Endothelial cell of umbilical vein (primary cell): ENCODE data around the gene COL5A3. TPM values are rescaled to one million over a fixed set of nuclear protein-coding genes. Genes with fewer than 3 reads are reported as not detected.

ENCODE experiments used
- BruUV-seq: library from RNA; stranded (reverse); fragments of 400-500 nt; replicated peaks from 2 replicates; lab custom pipeline; 2021; lab: Mats Ljungman, UMichigan
- CTCF ChIA-PET: fragments of 300-600, 350-600 bp; sonication (Branson Sonifier 250); formaldehyde crosslinking; loops from one replicate; lab custom pipeline; 2021; ENCODE audit warnings: antibody characterized with exemption, inconsistent platforms; lab: Charles Lee
- POLR2A ChIA-PET: fragments of 300-600, 350-600 bp; sonication (Branson Sonifier 250); formaldehyde crosslinking; loops from one replicate; lab custom pipeline; 2021; ENCODE audit warnings: antibody characterized with exemption, inconsistent platforms; lab: Charles Lee
- DNase-seq: peaks from one replicate; pipeline ENCODE4 v3.0.0-alpha.2; 2011; ENCODE audit warnings: low read depth, low spot score
- FAIRE-seq: peaks from 2 replicates; lab custom pipeline; 2011; peaks lifted over from hg19 to GRCh38; lab: Jason Lieb, UNC
- H2AFZ ChIP-seq: 2 replicates; pipeline ENCODE4 v1.6.0; 2012; ENCODE audit warnings: low read depth, low read length, control low read depth, inconsistent platforms
- H3K27ac ChIP-seq: 2 replicates; pipeline ENCODE4 v1.5.1; 2011; ENCODE audit warnings: low read depth, mild to moderate bottlenecking, control low read depth, low read length, moderate library complexity; ENCODE audit not compliant: insufficient read depth
- H3K27me3 ChIP-seq, 2 experiments: 2 replicates each; pipeline versions ENCODE4 v1.6.0 to v1.6.1; 2011; ENCODE audit warnings: low read length in 2 of 2, mixed read lengths in 1 of 2; ENCODE audit not compliant: control insufficient read depth in 2 of 2, insufficient read depth in 2 of 2
- H3K36me3 ChIP-seq, 2 experiments: 2 replicates in 1 of 2; 3 replicates in 1 of 2; pipeline ENCODE4 v1.5.1; 2011; ENCODE audit warnings: low read length in 2 of 2, mild to moderate bottlenecking in 1 of 2, moderate library complexity in 1 of 2; ENCODE audit not compliant: control insufficient read depth in 2 of 2, insufficient read depth in 2 of 2; ENCODE audit errors: extremely low read depth in 1 of 2
- H3K4me1 ChIP-seq: 3 replicates; pipeline ENCODE4 v1.5.1; 2011; ENCODE audit warnings: mild to moderate bottlenecking, low read length; ENCODE audit not compliant: control insufficient read depth, insufficient read depth; ENCODE audit errors: extremely low read depth
- H3K4me2 ChIP-seq: 2 replicates; pipeline ENCODE4 v1.6.1; 2011; ENCODE audit warnings: low read length, control low read depth, mixed read lengths; ENCODE audit not compliant: insufficient read depth
- H3K4me3 ChIP-seq, 3 experiments: fragments of 200-600 bp in 1 of 3; sonication (generic), shearing (Covaris generic) in 1 of 3; replicated peaks in 1 of 3; 2 replicates each; pipeline ENCODE4 v1.5.1; 2011 to 2016; ENCODE audit warnings: control low read depth in 3 of 3, low read length in 3 of 3, mild to moderate bottlenecking in 2 of 3, inconsistent platforms in 1 of 3, low read depth in 1 of 3, moderate library complexity in 1 of 3; ENCODE audit not compliant: insufficient read depth in 1 of 3
- H3K79me2 ChIP-seq: 2 replicates; pipeline ENCODE4 v1.6.0; 2012; ENCODE audit warnings: low read length, inconsistent platforms; ENCODE audit not compliant: control insufficient read depth, insufficient read depth
- H3K9ac ChIP-seq: replicated peaks from 2 replicates; pipeline ENCODE3; 2011; ENCODE audit warnings: low read length, control low read depth; ENCODE audit not compliant: insufficient read depth; ENCODE audit errors: extremely low read depth
- H3K9me1 ChIP-seq: replicated peaks from 3 replicates; pipeline ENCODE4 v1.6.0; 2011; ENCODE audit warnings: mild to moderate bottlenecking, low read length; ENCODE audit not compliant: control insufficient read depth, insufficient read depth; ENCODE audit errors: extremely low read depth
- H3K9me3 ChIP-seq: replicated peaks from 2 replicates; pipeline ENCODE4 v1.5.1; 2012; ENCODE audit warnings: low read length, inconsistent platforms; ENCODE audit not compliant: control insufficient read depth, insufficient read depth
- H4K20me1 ChIP-seq: replicated peaks from 2 replicates; pipeline ENCODE3; 2011; ENCODE audit warnings: mild to moderate bottlenecking, low read length; ENCODE audit not compliant: control insufficient read depth, insufficient read depth; ENCODE audit errors: extremely low read depth
- EZH2 ChIP-seq: IDR thresholded peaks from 2 replicates; pipeline ENCODE4 v1.6.1; 2012; ENCODE audit warnings: borderline replicate concordance, low read depth, mild to moderate bottlenecking, moderate library complexity, low read length, inconsistent platforms; ENCODE audit not compliant: severe bottlenecking
- FOS ChIP-seq: IDR thresholded peaks from 2 replicates; pipeline ENCODE4 v1.6.1; 2011; ENCODE audit warnings: mild to moderate bottlenecking, low read length, moderate library complexity, borderline replicate concordance; ENCODE audit not compliant: insufficient read depth
- GATA2 ChIP-seq: IDR thresholded peaks from 2 replicates; pipeline ENCODE4 v1.7.0; 2011; ENCODE audit warnings: low read depth, mild to moderate bottlenecking, moderate library complexity, mixed read lengths, low read length; ENCODE audit not compliant: insufficient read length, insufficient read depth
- JUN ChIP-seq: IDR thresholded peaks from 2 replicates; pipeline ENCODE4 v1.6.1; 2011; ENCODE audit warnings: borderline replicate concordance, low read depth; ENCODE audit not compliant: insufficient read length, insufficient read depth
- MYC ChIP-seq: IDR thresholded peaks from one replicate; pipeline ENCODE4 v1.6.1; 2011; ENCODE audit warnings: mild to moderate bottlenecking, low read depth, low read length
- POLR2A ChIP-seq: IDR thresholded peaks from 2 replicates; pipeline ENCODE4 v1.6.1; 2012; ENCODE audit warnings: low read depth, mild to moderate bottlenecking, control low read depth, low read length
- POLR2AphosphoS5 ChIP-seq: IDR thresholded peaks from 2 replicates; pipeline ENCODE4 v1.6.1; 2012; ENCODE audit warnings: low read depth, mild to moderate bottlenecking, control low read depth, low read length, moderate library complexity; ENCODE audit not compliant: insufficient read depth
- dilution Hi-C: fragments of 300-500 bp; cut with MboI; formaldehyde crosslinking; loops from one replicate; pipeline ENCODE4 v1.15.0; 2019; ENCODE audit warnings: low sequenced_read_pairs; ENCODE audit not compliant: extremely low pct_ligation_motif_present
- intact Hi-C: fragments of 100-400 bp; cut with micrococcal nuclease; formaldehyde crosslinking; loops from one replicate; pipeline ENCODE4 v1.10.0; 2022
- polyA plus RNA-seq, 4 experiments: library from polyadenylated mRNA; depleted of rRNA in 3 of 4; stranded (reverse) in 3 of 4; unstranded in 1 of 4; fragments of >200 nt; gene quantifications; 2 replicates each; pipeline versions ENCODE4 v1.2.1 to v1.2.3, GENCODE V29; 2011 to 2012; ENCODE audit warnings: missing spikeins in 1 of 4
- total RNA-seq: library from RNA; stranded (reverse); gene quantifications from 2 replicates; pipeline ENCODE4 v1.2.3, GENCODE V29; 2021
- TF ChIP-seq, protein P1 (sequence below): IDR thresholded peaks from 2 replicates; pipeline ENCODE4 v1.6.1; 2011; ENCODE audit not compliant: insufficient read depth, insufficient read length
- TF ChIP-seq, protein P2 (sequence below), 2 donors: IDR thresholded peaks; 1 replicate in 1 of 2; 2 replicates in 1 of 2; pipeline ENCODE4 v1.5.1; 2011; ENCODE audit warnings: low read length in 2 of 2, mild to moderate bottlenecking in 2 of 2, moderate library complexity in 2 of 2, control low read depth in 1 of 2, inconsistent platforms in 1 of 2, low read depth in 1 of 2; ENCODE audit not compliant: insufficient read depth in 1 of 2; ENCODE audit errors: extremely low read depth in 1 of 2

The COL5A3 gene
- total and polyA plus RNA-seq, 2 donors (not counting 3 experiments of a cell fraction or from before 2014, with no cell fraction given), result not detected

DNA sequence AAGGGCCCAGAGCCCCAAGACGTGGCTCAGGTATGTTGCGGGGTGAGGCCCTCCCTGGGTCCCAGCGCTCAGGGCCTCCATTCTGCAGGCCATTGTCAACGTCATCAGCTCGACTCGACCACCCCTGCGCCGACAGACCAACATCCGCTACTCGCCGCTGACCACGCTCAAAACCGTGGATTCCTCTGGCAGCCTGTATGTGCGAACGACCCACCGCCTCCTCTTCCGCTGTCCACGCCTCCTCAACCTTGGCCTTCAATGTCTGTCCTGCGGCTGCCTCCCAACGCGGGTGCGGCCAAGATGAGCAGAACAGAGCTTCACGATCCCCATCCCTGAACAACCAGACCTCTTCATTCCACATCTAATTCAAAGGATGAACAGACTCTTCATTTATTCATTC is 11.1 kb upstream of the COL5A3 start:
- TF ChIP-seq POLR2AphosphoS5, result no peak
- no peak for TF ChIP-seq POLR2A
- TF ChIP-seq FOS, result no peak
- TF ChIP-seq MYC, result no peak
- TF ChIP-seq, protein P1, sequence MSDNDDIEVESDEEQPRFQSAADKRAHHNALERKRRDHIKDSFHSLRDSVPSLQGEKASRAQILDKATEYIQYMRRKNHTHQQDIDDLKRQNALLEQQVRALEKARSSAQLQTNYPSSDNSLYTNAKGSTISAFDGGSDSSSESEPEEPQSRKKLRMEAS, result no peak
- TF ChIP-seq GATA2, result no peak
- TF ChIP-seq JUN, result no peak
- no peak for TF ChIP-seq EZH2
- TF ChIP-seq, protein P2, sequence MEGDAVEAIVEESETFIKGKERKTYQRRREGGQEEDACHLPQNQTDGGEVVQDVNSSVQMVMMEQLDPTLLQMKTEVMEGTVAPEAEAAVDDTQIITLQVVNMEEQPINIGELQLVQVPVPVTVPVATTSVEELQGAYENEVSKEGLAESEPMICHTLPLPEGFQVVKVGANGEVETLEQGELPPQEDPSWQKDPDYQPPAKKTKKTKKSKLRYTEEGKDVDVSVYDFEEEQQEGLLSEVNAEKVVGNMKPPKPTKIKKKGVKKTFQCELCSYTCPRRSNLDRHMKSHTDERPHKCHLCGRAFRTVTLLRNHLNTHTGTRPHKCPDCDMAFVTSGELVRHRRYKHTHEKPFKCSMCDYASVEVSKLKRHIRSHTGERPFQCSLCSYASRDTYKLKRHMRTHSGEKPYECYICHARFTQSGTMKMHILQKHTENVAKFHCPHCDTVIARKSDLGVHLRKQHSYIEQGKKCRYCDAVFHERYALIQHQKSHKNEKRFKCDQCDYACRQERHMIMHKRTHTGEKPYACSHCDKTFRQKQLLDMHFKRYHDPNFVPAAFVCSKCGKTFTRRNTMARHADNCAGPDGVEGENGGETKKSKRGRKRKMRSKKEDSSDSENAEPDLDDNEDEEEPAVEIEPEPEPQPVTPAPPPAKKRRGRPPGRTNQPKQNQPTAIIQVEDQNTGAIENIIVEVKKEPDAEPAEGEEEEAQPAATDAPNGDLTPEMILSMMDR (IDR thresholded peaks at IDR 0.05; ENCODE audit: extremely low read depth in 1 of 2, insufficient read depth in 1 of 2, low read depth in 1 of 2, low read length in 2 of 2), result no peak
- Histone ChIP-seq H3K4me2 (no peak overlapping the region), H3K9me3 (no peaks in the 10 kb centered on the region), H3K27me3 (peaks cover 0 to 2% of the 10 kb centered on the region in 2 experiments), H3K36me3 (no peaks in the 10 kb centered on the region), H2AFZ (no peak overlapping the region), H3K9me1 (no peaks in the 10 kb centered on the region), H3K79me2 (no peaks in the 10 kb centered on the region), H3K27ac (no peak overlapping the region), H3K4me3 (no peak overlapping the region), H3K9ac (no peak overlapping the region), H3K4me1 (no peaks in the 10 kb centered on the region), H4K20me1 (no peaks in the 10 kb centered on the region)
- FAIRE-seq, result no peak
- ChIA-PET POLR2A (no interaction called here), CTCF (interaction anchor here (2.4 kb wide), 1 partner anchor 21 kb away, joined by 10 read pairs; no protein-coding TSS in a partner anchor)
- BruUV-seq, result no TSS peak
- no peak for DNase-seq
- intact Hi-C loops (no loop called here), dilution Hi-C loops (no loop called here)
